ENCODE measurements around the gene THEM4.

Gene THEM4

GRCh38 chr1:151828921-151829320, 80.4 kb downstream of the THEM4 start:
- no peak for DNase-seq (ENCODE audit: low read depth, low spot score)

GRCh38 chr1:151827853-151828252, 81.5 kb downstream of the THEM4 start:
- no peak for DNase-seq (ENCODE audit: low read depth, low spot score)
- H3K4me3 ChIP-seq (ENCODE audit: low read length) = no peak overlapping the region
- no peak overlapping the region for H3K27ac ChIP-seq (ENCODE audit: low read length)
- no peaks in the 10 kb centered on the region for H3K36me3 ChIP-seq (ENCODE audit: control insufficient read depth, insufficient read depth, low read length)
- no peaks in the 10 kb centered on the region for H3K27me3 ChIP-seq (ENCODE audit: control insufficient read depth, insufficient read depth, low read length)
- no CpG with 5 or more reads among the region's 9 CpGs for WGBS (ENCODE audit: insufficient coverage, insufficient read length)
- H3K4me1 ChIP-seq (ENCODE audit: control insufficient read depth, insufficient read depth, low read length) = peaks cover 17% of the 10 kb centered on the region; the same call in 1 of the 2 replicates
- no peaks in the 10 kb centered on the region for H3K9me3 ChIP-seq (ENCODE audit: control insufficient read depth, insufficient read depth, low read length)

More at GRCh38 chr1:151828921-151829320, 80.4 kb downstream of the THEM4 start:
- Histone ChIP-seq H3K27me3 (ENCODE audit: control insufficient read depth, insufficient read depth, low read length) (no peaks in the 10 kb centered on the region), H3K4me3 (ENCODE audit: low read length) (no peak overlapping the region), H3K36me3 (ENCODE audit: control insufficient read depth, insufficient read depth, low read length) (no peaks in the 10 kb centered on the region), H3K9me3 (ENCODE audit: control insufficient read depth, insufficient read depth, low read length) (no peaks in the 10 kb centered on the region), H3K4me1 (ENCODE audit: control insufficient read depth, insufficient read depth, low read length) (peaks cover 17% of the 10 kb centered on the region; the same call in 1 of the 2 replicates), H3K27ac (ENCODE audit: low read length) (no peak overlapping the region)
- WGBS (ENCODE audit: insufficient coverage, insufficient read length) = no CpG with 5 or more reads among the region's 12 CpGs

GRCh38 chr1:151825751-151826660, 83.3 kb downstream of the THEM4 start:
- H3K4me3 ChIP-seq (ENCODE audit: low read length) = no peak overlapping the region
- no peaks in the 10 kb centered on the region for H3K36me3 ChIP-seq (ENCODE audit: control insufficient read depth, insufficient read depth, low read length)
- H3K27me3 ChIP-seq (ENCODE audit: control insufficient read depth, insufficient read depth, low read length) = no peaks in the 10 kb centered on the region
- no peak overlapping the region for H3K27ac ChIP-seq (ENCODE audit: low read length)
- no peak for DNase-seq (ENCODE audit: low read depth, low spot score)
- no CpG with 5 or more reads among the region's 21 CpGs for WGBS (ENCODE audit: insufficient coverage, insufficient read length)
- peaks cover 20% of the 10 kb centered on the region for H3K4me1 ChIP-seq (ENCODE audit: control insufficient read depth, insufficient read depth, low read length)
- no peaks in the 10 kb centered on the region for H3K9me3 ChIP-seq (ENCODE audit: control insufficient read depth, insufficient read depth, low read length)

GRCh38 chr1:151825204-151825603, 84.1 kb downstream of the THEM4 start:
- DNase-seq (ENCODE audit: low read depth, low spot score) = no peak
- no CpG with 5 or more reads among the region's 9 CpGs for WGBS (ENCODE audit: insufficient coverage, insufficient read length)
- Histone ChIP-seq H3K36me3 (ENCODE audit: control insufficient read depth, insufficient read depth, low read length) (no peaks in the 10 kb centered on the region), H3K27me3 (ENCODE audit: control insufficient read depth, insufficient read depth, low read length) (no peaks in the 10 kb centered on the region), H3K27ac (ENCODE audit: low read length) (no peak overlapping the region), H3K9me3 (ENCODE audit: control insufficient read depth, insufficient read depth, low read length) (no peaks in the 10 kb centered on the region), H3K4me3 (ENCODE audit: low read length) (no peak overlapping the region), H3K4me1 (ENCODE audit: control insufficient read depth, insufficient read depth, low read length) (peaks cover 17% of the 10 kb centered on the region)

Measured in iPS DF 6.9 (cell line).